Measurements from ENCODE around the gene GCFC2. TPM values are rescaled to one million over a fixed set of nuclear protein-coding genes. Genes with fewer than 3 reads are reported as not detected.
A peak's percentile ranks its signal among the peaks of the same experiment; 100 is the strongest.
"Not testable (repeated sequence)": the region's sequence is repeated elsewhere in the genome, so short reads cannot be mapped to it uniquely, and the experiment has no call there.

GCFC2 gene
- total and polyA plus RNA-seq, 2 donors from 2014 or later, result 26.7 to 27.3 TPM

- H3K9ac ChIP-seq (ENCODE audit: low read length in 3 of 3), result no peak overlapping the region
- H3K4me3 ChIP-seq (ENCODE audit: low read length in 3 of 3), result no peak overlapping the region
- intact Hi-C loops (cut with DNase I), result no loop called here
- DNase-seq, result no peak
- no peaks in the 10 kb centered on the region for H3K27me3 ChIP-seq (ENCODE audit: control insufficient read depth, insufficient read depth, low read length)
- TF ChIP-seq CTCF (IDR thresholded peaks at IDR 0.05; ENCODE audit: borderline replicate concordance, extremely low read depth, insufficient read depth), result no peak
- peaks cover 3 to 8% (median 6%) of the 10 kb centered on the region in 3 donors for H3K36me3 ChIP-seq (ENCODE audit: control insufficient read depth in 2 of 3, insufficient read depth in 3 of 3, low read length in 3 of 3)
- no peaks in the 10 kb centered on the region for H3K9me3 ChIP-seq (ENCODE audit: control insufficient read depth in 2 of 3, insufficient read depth in 1 of 3, low read length in 3 of 3)
- no peak for FAIRE-seq
- peaks cover 0 to 2% (median 0%) of the 10 kb centered on the region in 3 donors for H3K4me1 ChIP-seq (ENCODE audit: control insufficient read depth in 2 of 3, insufficient read depth in 2 of 3, low read depth in 1 of 3, low read length in 3 of 3)
- H3K27ac ChIP-seq (ENCODE audit: low read depth in 2 of 2, low read length in 2 of 2), result no peak overlapping the region
Observed at GRCh38 chr2:75676464-75676863, 34.3 kb downstream of the GCFC2 start.

GRCh38 chr2:75675908-75676307, 34.8 kb downstream of the GCFC2 start:
- no peak for TF ChIP-seq CTCF (IDR thresholded peaks at IDR 0.05; ENCODE audit: borderline replicate concordance, extremely low read depth, insufficient read depth)
- DNase-seq (no peak), FAIRE-seq (no peak)
- H3K36me3 ChIP-seq (ENCODE audit: control insufficient read depth in 2 of 3, insufficient read depth in 3 of 3, low read length in 3 of 3), result peaks cover 4 to 11% (median 7%) of the 10 kb centered on the region in 3 donors
- H3K27me3 ChIP-seq (ENCODE audit: control insufficient read depth, insufficient read depth, low read length), result no peaks in the 10 kb centered on the region
- H3K27ac ChIP-seq (ENCODE audit: low read depth in 2 of 2, low read length in 2 of 2), result no peak overlapping the region
- peaks cover 0 to 2% (median 0%) of the 10 kb centered on the region in 3 donors for H3K4me1 ChIP-seq (ENCODE audit: control insufficient read depth in 2 of 3, insufficient read depth in 2 of 3, low read depth in 1 of 3, low read length in 3 of 3)
- no peak overlapping the region for H3K9ac ChIP-seq (ENCODE audit: low read length in 3 of 3)
- no peaks in the 10 kb centered on the region for H3K9me3 ChIP-seq (ENCODE audit: control insufficient read depth in 2 of 3, insufficient read depth in 1 of 3, low read length in 3 of 3)
- H3K4me3 ChIP-seq (ENCODE audit: low read length in 3 of 3), result no peak overlapping the region
- intact Hi-C loops (cut with DNase I), result no loop called here

GRCh38 chr2:75675423-75675822, 35.3 kb downstream of the GCFC2 start:
- peaks cover 5 to 16% (median 7%) of the 10 kb centered on the region in 3 donors for H3K36me3 ChIP-seq (ENCODE audit: control insufficient read depth in 2 of 3, insufficient read depth in 3 of 3, low read length in 3 of 3)
- H3K9ac ChIP-seq (ENCODE audit: low read length in 3 of 3); H3K4me3 ChIP-seq (ENCODE audit: low read length in 3 of 3); intact Hi-C loops (cut with DNase I); H3K9me3 ChIP-seq (ENCODE audit: control insufficient read depth in 2 of 3, insufficient read depth in 1 of 3, low read length in 3 of 3); H3K27me3 ChIP-seq (ENCODE audit: control insufficient read depth, insufficient read depth, low read length); FAIRE-seq; H3K27ac ChIP-seq (ENCODE audit: low read depth in 2 of 2, low read length in 2 of 2); DNase-seq; H3K4me1 ChIP-seq (ENCODE audit: control insufficient read depth in 2 of 3, insufficient read depth in 2 of 3, low read depth in 1 of 3, low read length in 3 of 3): not testable (repeated sequence)

- H3K4me1 ChIP-seq (ENCODE audit: control insufficient read depth in 2 of 3, insufficient read depth in 2 of 3, low read depth in 1 of 3, low read length in 3 of 3), result no peaks in the 10 kb centered on the region
- FAIRE-seq (peak; percentile 50), DNase-seq (peak in 2 of 5 donors; percentile 71)
- no peaks in the 10 kb centered on the region for H3K27me3 ChIP-seq (ENCODE audit: control insufficient read depth, insufficient read depth, low read length)
- H3K36me3 ChIP-seq (ENCODE audit: control insufficient read depth in 2 of 3, insufficient read depth in 3 of 3, low read length in 3 of 3), result peaks cover 5 to 30% (median 7%) of the 10 kb centered on the region in 3 donors
- peak overlapping the region in 1 of 2 donors; percentile 13 for H3K27ac ChIP-seq (ENCODE audit: low read depth in 2 of 2, low read length in 2 of 2)
- TF ChIP-seq CTCF (IDR thresholded peaks at IDR 0.05; ENCODE audit: borderline replicate concordance, extremely low read depth, insufficient read depth), result no peak
- no peaks in the 10 kb centered on the region for H3K9me3 ChIP-seq (ENCODE audit: control insufficient read depth in 2 of 3, insufficient read depth in 1 of 3, low read length in 3 of 3)
- no peak overlapping the region for H3K4me3 ChIP-seq (ENCODE audit: low read length in 3 of 3)
- no peak overlapping the region for H3K9ac ChIP-seq (ENCODE audit: low read length in 3 of 3)
- intact Hi-C loops (cut with DNase I), result no loop called here
Observed at GRCh38 chr2:75667884-75668283, 42.8 kb downstream of the GCFC2 start.

Measured in kidney (tissue), 14 donors.